HepG2 (cell line): ENCODE data around the gene ARVCF. TPM values are rescaled to one million over a fixed set of nuclear protein-coding genes. Genes with fewer than 3 reads are reported as not detected.

Source experiments
- ATAC-seq: fragments of 200-7000 bp; cut with Tn5 transposase; 3 replicates; pipeline ENCODE4 v1.9.1; 2020; ENCODE audit warnings: mild to moderate bottlenecking, moderate library complexity
- BruUV-seq: library from RNA; stranded (reverse); fragments of 400-500 nt; replicated peaks from 2 replicates; lab custom pipeline; 2021; lab: Mats Ljungman, UMichigan
- CTCF ChIA-PET: fragments of 300-600 bp; formaldehyde crosslinking; extraction: SDS; loops from one replicate; lab custom pipeline; 2021; ENCODE audit warnings: low total read pairs, inconsistent platforms, low intra/inter-chr PET ratio; lab: Yijun Ruan, JAX
- POLR2A ChIA-PET: fragments of 350-600 bp; sonication (Branson Sonifier 250); formaldehyde crosslinking; loops from one replicate; lab custom pipeline; 2020; ENCODE audit warnings: antibody characterized with exemption, inconsistent platforms; lab: Yijun Ruan, JAX
- DNase-seq: peaks from one replicate; pipeline ENCODE4 v3.0.0-alpha.2; 2015; ENCODE audit warnings: low spot score
- FAIRE-seq: peaks from 3 replicates; lab custom pipeline; 2011; peaks lifted over from hg19 to GRCh38; lab: Jason Lieb, UNC
- H2AFZ ChIP-seq: one replicate; pipeline ENCODE4 v1.6.1; 2011; ENCODE audit warnings: low read length, inconsistent platforms
- H3K27ac ChIP-seq: fragments of 300-600 bp; 3 replicates; pipeline ENCODE4 v1.8.0; 2011; ENCODE audit warnings: mixed run types, mild to moderate bottlenecking, mixed read lengths, low read length, inconsistent platforms; ENCODE audit not compliant: insufficient read depth; ENCODE audit errors: extremely low read length
- H3K27me3 ChIP-seq, 2 experiments: fragments of 200-600 bp in 1 of 2; 2 replicates in 1 of 2; 3 replicates in 1 of 2; pipeline versions ENCODE4 v1.6.0 to v1.8.0; 2011; ENCODE audit warnings: low read length in 2 of 2, mild to moderate bottlenecking in 2 of 2, moderate library complexity in 2 of 2, inconsistent platforms in 1 of 2; ENCODE audit not compliant: insufficient read depth in 2 of 2, control insufficient read depth in 1 of 2
- H3K36me3 ChIP-seq, 2 experiments: fragments of 200-600 bp in 1 of 2; replicated peaks in 1 of 2; 2 replicates in 1 of 2; 3 replicates in 1 of 2; pipeline versions ENCODE4 v1.5.1 to v1.8.0; 2011; ENCODE audit warnings: low read length in 2 of 2, inconsistent platforms in 1 of 2; ENCODE audit not compliant: insufficient read depth in 2 of 2, control insufficient read depth in 1 of 2
- H3K4me1 ChIP-seq: 2 replicates; pipeline ENCODE4 v1.5.1; 2012; ENCODE audit warnings: low read length, inconsistent platforms; ENCODE audit not compliant: insufficient read depth
- H3K4me2 ChIP-seq: 2 replicates; pipeline ENCODE4 v1.6.0; 2011; ENCODE audit warnings: low read depth, low read length, inconsistent platforms
- H3K4me3 ChIP-seq, 3 experiments: fragments of 200-600 bp in 1 of 3; sonication (generic), shearing (Covaris generic) in 1 of 3; replicated peaks in 1 of 3; 2 replicates each; pipeline ENCODE4 v1.5.1; 2011 to 2016; ENCODE audit warnings: low read length in 3 of 3, inconsistent platforms in 2 of 3, low read depth in 2 of 3, mild to moderate bottlenecking in 2 of 3, control low read depth in 1 of 3, mixed read lengths in 1 of 3; ENCODE audit not compliant: insufficient read depth in 1 of 3
- H3K79me2 ChIP-seq: one replicate; pipeline ENCODE4 v1.6.1; 2011; ENCODE audit warnings: low read length, inconsistent platforms; ENCODE audit not compliant: insufficient read depth
- H3K9ac ChIP-seq: 2 replicates; pipeline ENCODE4 v1.6.0; 2011; ENCODE audit warnings: mild to moderate bottlenecking, low read depth, low read length, inconsistent platforms; ENCODE audit not compliant: insufficient read depth
- H3K9me3 ChIP-seq: 2 replicates; pipeline ENCODE4 v1.5.1; 2012; ENCODE audit warnings: mild to moderate bottlenecking, low read length
- H4K20me1 ChIP-seq: 2 replicates; pipeline ENCODE4 v1.6.0; 2011; ENCODE audit warnings: inconsistent platforms, mild to moderate bottlenecking, low read length, moderate library complexity; ENCODE audit not compliant: insufficient read depth
- AHDC1 ChIP-seq: sonication (generic); formaldehyde crosslinking; IDR thresholded peaks from 2 replicates; pipeline ENCODE4 v1.5.1; 2020; ENCODE audit warnings: mild to moderate bottlenecking, missing genetic modification reagents, borderline replicate concordance
- GABPA ChIP-seq, 2 experiments: IDR thresholded peaks; 2 replicates each; pipeline ENCODE4 v1.6.1; 2011 to 2016; ENCODE audit warnings: low read depth in 2 of 2, low read length in 1 of 2, missing biosample characterization in 1 of 2, missing genetic modification characterization in 1 of 2
- SETDB1 ChIP-seq: sonication (generic); formaldehyde crosslinking; IDR thresholded peaks from 2 replicates; pipeline ENCODE4 v1.5.1; 2020; ENCODE audit warnings: missing genetic modification reagents, mild to moderate bottlenecking, borderline replicate concordance
- TERF1 ChIP-seq: sonication (generic); formaldehyde crosslinking; IDR thresholded peaks from 2 replicates; pipeline ENCODE4 v1.8.0; 2022; ENCODE audit warnings: mild to moderate bottlenecking, missing genetic modification reagents, moderate library complexity
- ZFY ChIP-seq: sonication (generic); formaldehyde crosslinking; IDR thresholded peaks from 2 replicates; pipeline ENCODE4 v1.4.0; 2020; ENCODE audit warnings: missing genetic modification reagents
- ZNF138 ChIP-seq: sonication (generic); formaldehyde crosslinking; IDR thresholded peaks from 2 replicates; pipeline ENCODE4 v1.5.0; 2020; ENCODE audit warnings: mild to moderate bottlenecking, low read depth, missing genetic modification reagents
- ZNF230 ChIP-seq: sonication (generic); formaldehyde crosslinking; IDR thresholded peaks from 2 replicates; pipeline ENCODE4 v1.4.0; 2020; ENCODE audit warnings: mild to moderate bottlenecking, missing genetic modification reagents
- ZNF761 ChIP-seq: sonication (generic); formaldehyde crosslinking; conservative IDR thresholded peaks from 2 replicates; pipeline ENCODE4 v1.4.0; 2020; ENCODE audit warnings: mild to moderate bottlenecking, missing genetic modification reagents
- WGBS: methylation state at CpG from one replicate; pipeline ENCODE4 v1.1.6; 2017; ENCODE audit warnings: low lambda C conversion rate; 5-methylcytosine and 5-hydroxymethylcytosine counted together
- in situ Hi-C: cut with HindIII; loops from 2 replicates; pipeline ENCODE4 v1.10.0; 2017; ENCODE audit warnings: low pct_unique_long_range_greater_than_20kb; ENCODE audit not compliant: extremely low pct_ligation_motif_present
- intact Hi-C: fragments of 100-400 bp; cut with micrococcal nuclease; formaldehyde crosslinking; loops from one replicate; pipeline ENCODE4 v1.10.0; 2022; ENCODE audit not compliant: unreplicated experiment
- polyA plus RNA-seq, 8 experiments: library from polyadenylated mRNA; depleted of rRNA in 3 of 8; stranded (reverse) in 7 of 8; unstranded in 1 of 8; fragments of >200 nt; fragmentation: Illumina TruSeq in 4 of 8; extraction: Trizol in 4 of 8; gene quantifications; 2 replicates each; pipeline versions ENCODE4 v1.2.1 to v1.2.3, GENCODE V29; 2011 to 2016; ENCODE audit warnings: low read depth in 4 of 8, missing spikeins in 1 of 8, mixed read lengths in 1 of 8; ENCODE audit not compliant: insufficient read depth in 1 of 8
- total RNA-seq, 5 experiments: library from RNA; depleted of rRNA; stranded (reverse); fragments of >200 nt; fragmentation: Illumina TruSeq; extraction: Trizol; gene quantifications; 2 replicates each; pipeline ENCODE4 v1.2.3, GENCODE V29; 2016; ENCODE audit warnings: low read depth in 1 of 5
- TF ChIP-seq, protein P1 (sequence below): fragments of 450-650 bp; IDR thresholded peaks from 2 replicates; pipeline ENCODE4 v1.6.1; 2016
- TF ChIP-seq, protein P2 (sequence below): sonication (generic); formaldehyde crosslinking; IDR thresholded peaks from 2 replicates; pipeline ENCODE4 v1.4.0; 2020; ENCODE audit warnings: mild to moderate bottlenecking, missing genetic modification reagents

The ARVCF gene
- total and polyA plus RNA-seq, 2 of the 13 experiments (the other 11 are each of a cell fraction or from before 2014, with no cell fraction given), result 16.4 to 17.7 TPM

DNA sequence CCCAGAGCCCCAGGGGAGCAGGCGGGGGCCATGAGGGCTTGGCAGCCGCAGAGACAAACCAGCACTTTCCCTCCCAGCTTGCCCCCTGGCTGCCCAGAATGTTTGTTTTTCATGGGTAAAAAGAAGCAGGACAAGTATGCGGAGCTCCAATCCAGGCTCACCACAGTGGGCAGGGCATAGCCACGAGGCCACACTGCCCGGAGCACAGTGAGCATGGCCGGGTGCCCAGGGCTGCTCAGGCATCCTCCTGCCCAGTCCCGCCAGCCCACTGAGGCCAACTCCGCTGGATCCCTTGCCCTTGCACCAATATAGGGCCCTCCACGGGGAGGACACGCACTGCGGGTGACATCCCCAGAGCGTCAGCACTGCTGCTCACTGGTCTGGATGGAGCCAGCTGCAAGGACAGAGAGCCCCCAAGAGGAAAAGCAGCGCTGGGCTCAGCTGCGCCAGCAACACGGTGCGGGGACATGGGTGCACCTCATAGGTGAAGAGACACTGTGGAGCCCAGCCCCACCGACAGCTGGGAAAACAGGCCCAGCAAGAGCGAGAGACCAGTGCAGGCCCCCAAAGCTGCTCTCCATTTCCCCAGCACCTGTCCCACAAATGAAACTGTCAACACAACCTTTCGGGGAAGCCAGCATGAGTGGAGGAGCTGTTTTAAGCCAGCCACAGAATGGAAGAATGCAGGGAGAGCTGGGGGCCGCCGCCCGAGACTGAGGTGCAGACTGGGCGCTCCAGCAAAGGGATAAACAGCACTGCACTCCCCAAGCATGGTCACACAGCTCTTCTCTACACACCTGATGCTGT lies 24.8 kb downstream of the ARVCF start:
- no TSS peak for BruUV-seq
- ChIA-PET POLR2A (no interaction called here), CTCF (no interaction called here)
- no peak overlapping the region for H3K4me3 ChIP-seq
- H4K20me1 ChIP-seq, result no peaks in the 10 kb centered on the region
- H3K27me3 ChIP-seq, result no peaks in the 10 kb centered on the region
- H3K4me2 ChIP-seq, result no peak overlapping the region
- H2AFZ ChIP-seq, result no peak overlapping the region
- WGBS, result 97% methylated on average over 16 of the region's 23 CpGs
- peaks cover 4% of the 10 kb centered on the region; the same call in 1 of the 2 replicates for H3K4me1 ChIP-seq
- no peak overlapping the region for H3K27ac ChIP-seq
- TF ChIP-seq ZNF138 (no peak), ZFY (CRISPR knock-in tag) (no peak), AHDC1 (CRISPR knock-in tag) (no peak), GABPA (IDR thresholded peaks at IDR 0.05; ENCODE audit: low read depth, low read length) (no peak), GABPA (CRISPR knock-in tag; IDR thresholded peaks at IDR 0.05; ENCODE audit: low read depth) (no peak), ZNF761 (CRISPR knock-in tag) (no peak), TERF1 (no peak), SETDB1 (CRISPR knock-in tag) (no peak), ZNF230 (CRISPR knock-in tag) (no peak)
- TF ChIP-seq, protein P1, sequence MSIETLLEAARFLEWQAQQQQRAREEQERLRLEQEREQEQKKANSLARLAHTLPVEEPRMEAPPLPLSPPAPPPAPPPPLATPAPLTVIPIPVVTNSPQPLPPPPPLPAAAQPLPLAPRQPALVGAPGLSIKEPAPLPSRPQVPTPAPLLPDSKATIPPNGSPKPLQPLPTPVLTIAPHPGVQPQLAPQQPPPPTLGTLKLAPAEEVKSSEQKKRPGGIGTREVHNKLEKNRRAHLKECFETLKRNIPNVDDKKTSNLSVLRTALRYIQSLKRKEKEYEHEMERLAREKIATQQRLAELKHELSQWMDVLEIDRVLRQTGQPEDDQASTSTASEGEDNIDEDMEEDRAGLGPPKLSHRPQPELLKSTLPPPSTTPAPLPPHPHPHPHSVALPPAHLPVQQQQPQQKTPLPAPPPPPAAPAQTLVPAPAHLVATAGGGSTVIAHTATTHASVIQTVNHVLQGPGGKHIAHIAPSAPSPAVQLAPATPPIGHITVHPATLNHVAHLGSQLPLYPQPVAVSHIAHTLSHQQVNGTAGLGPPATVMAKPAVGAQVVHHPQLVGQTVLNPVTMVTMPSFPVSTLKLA, result no peak
- TF ChIP-seq, protein P2, sequence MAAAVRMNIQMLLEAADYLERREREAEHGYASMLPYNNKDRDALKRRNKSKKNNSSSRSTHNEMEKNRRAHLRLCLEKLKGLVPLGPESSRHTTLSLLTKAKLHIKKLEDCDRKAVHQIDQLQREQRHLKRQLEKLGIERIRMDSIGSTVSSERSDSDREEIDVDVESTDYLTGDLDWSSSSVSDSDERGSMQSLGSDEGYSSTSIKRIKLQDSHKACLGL (CRISPR knock-in tag), result no peak
- intact Hi-C loops (no loop called here), in situ Hi-C loops (no loop called here)
- no peak overlapping the region for H3K9ac ChIP-seq
- no peaks in the 10 kb centered on the region for H3K9me3 ChIP-seq
- no peaks in the 10 kb centered on the region; a peak in 1 of 5 replicates for H3K36me3 ChIP-seq
- no peaks in the 10 kb centered on the region for H3K79me2 ChIP-seq
- FAIRE-seq (no peak), ATAC-seq (no peak), DNase-seq (no peak)
